HS-5 (cell line): ENCODE measurements around the gene GON4L.
"Not testable (repeated sequence)": the region's sequence is repeated elsewhere in the genome, so short reads cannot be mapped to it uniquely, and the experiment has no call there.

Source experiments
- DNase-seq: peaks from one replicate; pipeline ENCODE4 v3.0.0-alpha.2; 2012; ENCODE audit warnings: low read depth

GON4L gene

DNA sequence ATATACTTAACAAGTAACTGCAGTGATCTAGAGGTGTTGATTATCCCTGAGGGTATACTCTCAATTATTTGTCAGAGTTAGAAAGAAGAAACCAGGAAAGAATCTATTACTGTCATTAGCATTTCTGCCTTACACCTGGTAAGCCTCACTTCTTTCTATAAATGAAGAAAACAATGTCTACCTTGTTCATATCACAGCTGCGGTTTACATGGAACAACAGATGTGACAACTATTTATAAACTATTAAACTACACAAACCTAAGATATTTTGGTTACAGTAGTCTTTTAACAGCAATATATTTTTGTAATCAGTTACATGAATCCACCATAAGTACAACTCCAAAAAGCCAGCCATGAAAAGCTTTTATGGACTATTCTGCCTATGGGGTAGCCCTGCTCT lies 40.7 kb downstream of the GON4L start:
- no peak for DNase-seq

DNA sequence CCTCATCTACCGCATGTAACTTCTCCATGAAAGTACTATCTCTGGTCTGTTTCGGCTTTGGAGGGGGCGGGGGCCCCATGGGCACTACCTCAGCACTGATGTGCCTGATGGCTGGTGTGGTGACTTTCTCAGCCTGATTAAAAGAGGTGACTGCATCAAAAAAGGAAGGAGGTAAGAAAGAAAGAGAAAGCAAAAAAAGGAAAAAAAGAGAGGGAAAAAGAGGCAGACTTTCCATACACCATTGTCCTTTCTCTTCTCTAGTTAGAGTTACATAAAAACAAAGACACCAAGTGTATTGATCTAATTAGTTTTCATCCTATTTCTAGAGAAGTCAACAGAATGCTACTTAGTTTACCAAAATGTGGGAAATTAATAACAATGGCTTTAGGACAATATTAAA lies 43.3 kb downstream of the GON4L start:
- no peak for DNase-seq

DNA sequence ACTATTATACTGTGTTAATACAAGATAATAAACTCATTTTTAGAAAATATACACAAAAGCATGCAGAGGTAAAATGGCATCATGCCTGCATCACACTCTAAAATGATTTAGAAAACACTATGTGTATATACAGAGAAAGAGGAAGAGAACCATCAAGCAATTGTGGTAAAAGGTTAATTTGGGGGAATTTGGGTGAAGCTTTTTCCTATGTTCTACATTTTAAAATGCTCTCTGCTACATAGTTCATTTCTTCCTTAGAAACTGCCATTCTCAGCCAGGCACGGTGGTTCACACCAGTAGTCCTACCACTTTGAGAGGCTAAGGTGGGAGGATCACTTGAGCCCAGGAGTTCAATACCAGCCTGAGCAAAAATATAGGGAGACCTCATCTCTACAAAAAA lies 44.1 kb downstream of the GON4L start:
- no peak for DNase-seq

DNA sequence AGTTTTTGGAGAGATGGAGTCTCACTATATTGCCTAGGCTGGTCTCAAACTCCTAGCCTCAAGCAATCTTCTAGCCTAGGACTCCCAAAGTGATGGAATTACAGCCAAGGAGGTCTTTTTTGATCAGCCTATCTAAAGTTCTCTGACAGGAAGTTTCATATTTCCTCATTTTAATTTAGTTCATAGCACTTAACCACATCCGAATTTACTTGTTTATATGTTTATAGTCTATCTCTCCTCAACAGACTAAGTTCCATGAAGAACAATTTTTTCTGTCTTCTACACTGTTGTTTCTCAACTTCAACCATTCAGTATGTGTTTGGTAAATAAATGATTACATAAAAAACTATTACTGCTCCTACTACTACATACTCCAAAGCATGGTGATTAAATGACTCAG lies 47.9 kb downstream of the GON4L start:
- DNase-seq = no peak

DNA sequence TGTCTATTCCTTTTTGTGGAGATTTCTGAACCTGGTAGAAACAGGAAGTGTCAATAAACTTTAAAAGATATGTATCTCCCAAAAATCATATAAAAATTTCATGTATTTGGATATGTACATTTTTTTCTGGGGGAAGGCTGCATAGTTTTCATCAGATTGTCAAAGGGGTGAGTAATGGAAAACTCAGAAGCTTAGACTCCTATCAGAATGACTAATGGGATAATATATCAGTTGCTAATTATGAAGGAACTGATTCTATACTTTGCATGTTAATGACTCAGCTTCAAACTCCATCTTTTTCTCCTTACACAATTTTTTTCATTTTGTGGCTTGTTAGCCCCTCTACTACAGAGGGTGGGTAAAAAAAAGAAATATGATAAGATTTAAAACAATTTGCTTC lies 55.9 kb downstream of the GON4L start:
- DNase-seq = peak; percentile 69

DNA sequence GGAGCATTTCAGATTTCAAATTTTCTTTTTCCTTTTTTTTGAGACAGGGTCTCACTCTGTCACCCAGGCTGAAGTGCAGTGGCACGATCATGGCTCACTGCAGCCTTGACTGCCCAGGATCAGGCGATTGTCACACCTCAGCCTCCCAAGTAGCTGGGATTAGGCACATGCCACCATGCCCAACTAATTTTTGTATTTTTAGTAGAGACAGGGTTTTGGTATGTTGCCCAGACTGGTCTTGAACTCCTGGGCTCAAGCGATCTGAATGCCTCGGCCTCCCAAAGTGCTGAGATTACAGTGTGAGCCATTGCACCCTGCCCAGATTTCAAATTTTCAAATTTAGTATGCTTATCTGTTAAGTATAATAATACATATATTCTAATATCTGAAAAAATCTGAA lies 61.4 kb downstream of the GON4L start:
- DNase-seq = not testable (repeated sequence)

DNA sequence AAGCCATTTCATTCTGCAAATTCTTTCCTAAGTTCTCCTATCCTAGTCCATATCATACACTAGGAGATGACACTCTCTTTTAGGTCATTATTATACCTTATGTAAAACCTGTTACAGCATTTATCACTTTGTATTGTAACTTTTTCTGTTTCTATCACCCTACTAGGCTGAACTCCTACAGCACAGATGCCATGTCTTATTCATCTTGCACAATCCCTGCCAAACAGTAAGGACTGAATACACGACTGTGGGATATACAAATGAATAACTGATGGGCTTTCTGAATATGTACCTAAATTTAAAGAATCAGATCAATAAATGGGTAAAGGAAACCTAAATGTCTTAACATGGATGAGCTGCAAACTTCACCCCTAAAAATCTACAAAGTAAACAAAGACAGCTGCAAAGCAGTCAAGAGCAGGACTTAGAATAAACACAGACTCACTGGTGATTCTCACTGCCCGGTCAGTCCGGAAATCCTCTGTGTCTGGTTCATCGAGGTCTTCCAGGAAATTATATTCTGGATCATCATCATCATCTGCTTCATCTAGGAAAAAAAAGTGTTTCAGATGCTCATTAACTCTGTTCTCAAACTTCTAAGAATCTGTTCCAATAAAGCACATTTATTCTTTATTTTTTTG lies 62.3 kb downstream of the GON4L start:
- DNase-seq = no peak

DNA sequence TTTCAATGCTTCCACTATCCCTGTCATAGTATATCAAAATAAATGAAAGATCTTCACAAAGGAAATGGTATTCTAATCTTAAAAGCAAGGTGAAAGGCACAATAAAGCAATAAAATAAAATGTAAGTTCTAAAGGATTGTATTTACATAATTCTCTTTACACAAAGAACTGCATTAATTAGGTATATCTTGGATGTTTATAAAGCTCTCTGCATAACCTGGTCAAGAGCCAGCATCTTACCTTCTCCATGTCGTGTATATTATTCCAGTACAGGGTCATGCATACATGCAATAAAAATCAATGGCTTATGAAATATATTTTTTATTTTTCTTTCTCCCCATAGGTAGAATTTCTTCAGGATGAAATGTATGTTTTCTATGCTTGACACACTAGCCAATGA lies 63.8 kb downstream of the GON4L start:
- DNase-seq = no peak

DNA sequence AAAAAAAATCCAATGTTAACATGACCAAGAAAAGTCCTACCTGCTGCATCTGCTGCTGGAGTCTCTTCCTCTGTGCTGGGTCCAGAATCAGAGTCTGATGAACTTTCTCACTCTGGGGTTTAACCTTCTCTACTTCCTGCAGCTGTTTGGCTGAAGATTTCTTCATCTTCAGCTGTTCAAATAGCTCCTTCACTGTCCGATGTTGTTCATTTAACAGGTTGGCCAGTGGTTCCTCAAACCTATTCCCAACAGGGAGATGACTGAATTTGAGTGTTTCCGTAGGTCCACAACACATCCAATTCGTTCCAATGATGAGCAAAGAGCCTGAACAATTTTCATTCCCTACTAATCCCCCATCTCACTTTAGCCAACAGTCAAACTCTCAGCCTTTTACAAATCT lies 79.4 kb downstream of the GON4L start:
- no peak for DNase-seq

DNA sequence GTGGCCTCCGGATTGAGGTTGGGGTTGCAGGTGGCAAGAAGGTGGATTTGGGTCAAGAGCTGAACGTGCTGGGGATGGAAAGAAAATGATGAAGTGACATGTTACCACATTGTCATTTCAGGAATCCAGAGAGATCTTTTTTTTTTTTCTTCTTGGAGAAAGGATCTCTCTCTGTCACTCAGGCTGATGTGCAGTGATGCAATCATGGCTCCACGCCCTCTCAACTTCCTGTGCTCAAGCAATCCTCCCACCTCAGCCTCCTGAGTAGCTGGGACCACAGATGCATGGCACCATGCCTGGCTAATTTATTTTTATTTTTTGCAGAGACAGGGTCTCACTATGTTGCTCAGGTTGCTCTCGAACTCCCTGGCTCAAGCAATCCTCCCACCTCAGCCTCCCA lies 80.6 kb downstream of the GON4L start:
- DNase-seq = no peak

DNA sequence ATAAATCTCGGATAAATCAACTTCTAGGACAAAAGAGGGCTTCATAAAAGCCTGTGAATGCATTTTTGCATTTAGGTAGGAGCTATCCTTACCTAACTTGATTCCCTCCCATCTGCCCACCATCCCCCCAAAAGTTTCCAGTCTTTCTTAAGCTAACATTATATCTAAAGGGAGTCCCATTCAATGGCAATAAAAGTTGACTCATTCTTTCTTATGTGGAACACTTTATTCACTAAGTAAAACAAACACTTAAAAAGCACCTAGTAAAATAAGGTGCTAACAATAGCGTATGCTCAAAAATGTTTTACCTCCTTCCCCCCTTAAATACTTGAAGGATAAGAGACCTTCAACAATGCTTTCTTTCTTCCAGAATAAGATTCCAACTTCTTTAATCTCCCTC lies 83.8 kb downstream of the GON4L start:
- no peak for DNase-seq

DNA sequence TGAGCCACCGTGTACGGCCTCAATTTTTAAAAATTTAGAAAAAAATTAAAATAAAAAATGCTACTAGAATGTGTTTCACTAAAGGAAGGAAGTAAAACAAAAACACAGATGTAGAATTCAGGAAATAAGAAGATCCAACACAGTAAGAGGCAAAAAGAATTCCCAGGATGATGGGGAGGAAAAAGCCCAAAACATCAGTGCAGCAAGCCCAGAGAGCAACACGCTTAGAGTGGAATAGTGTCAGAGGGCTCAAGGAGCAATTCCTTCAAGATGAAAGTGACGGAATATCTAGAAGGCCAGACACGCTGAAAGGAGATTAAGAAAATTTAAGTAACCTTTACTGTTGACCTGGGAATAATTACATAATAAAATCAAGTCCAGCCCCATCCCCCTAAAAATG lies 87.8 kb downstream of the GON4L start:
- no peak for DNase-seq

DNA sequence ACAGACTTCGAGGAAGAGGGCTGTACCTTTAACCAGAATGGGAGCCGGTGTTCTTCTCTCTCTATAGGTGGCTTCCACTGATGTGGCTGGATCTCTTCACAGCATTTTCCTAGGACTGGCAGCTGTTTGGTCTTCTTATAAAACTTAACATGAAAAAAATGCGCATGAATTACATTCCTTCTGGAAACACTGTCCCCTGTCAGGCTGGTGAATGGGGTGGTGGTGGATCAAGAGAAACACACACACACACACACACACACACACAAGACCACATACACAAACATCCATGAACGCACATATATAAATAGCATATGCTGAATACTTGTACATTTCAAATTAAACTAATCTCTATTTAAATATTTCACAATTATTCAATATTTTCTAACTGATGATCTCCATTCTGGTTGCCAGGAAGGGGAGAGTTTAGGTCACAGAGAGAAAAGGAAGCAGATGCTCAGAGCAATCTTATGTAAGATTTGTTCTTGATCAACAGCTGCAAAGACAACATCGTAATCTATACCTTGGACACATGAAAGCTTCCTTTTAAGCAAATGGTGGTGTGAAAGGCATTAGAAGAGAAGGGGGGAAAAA lies 89.5 kb downstream of the GON4L start:
- not testable (repeated sequence) for DNase-seq

DNA sequence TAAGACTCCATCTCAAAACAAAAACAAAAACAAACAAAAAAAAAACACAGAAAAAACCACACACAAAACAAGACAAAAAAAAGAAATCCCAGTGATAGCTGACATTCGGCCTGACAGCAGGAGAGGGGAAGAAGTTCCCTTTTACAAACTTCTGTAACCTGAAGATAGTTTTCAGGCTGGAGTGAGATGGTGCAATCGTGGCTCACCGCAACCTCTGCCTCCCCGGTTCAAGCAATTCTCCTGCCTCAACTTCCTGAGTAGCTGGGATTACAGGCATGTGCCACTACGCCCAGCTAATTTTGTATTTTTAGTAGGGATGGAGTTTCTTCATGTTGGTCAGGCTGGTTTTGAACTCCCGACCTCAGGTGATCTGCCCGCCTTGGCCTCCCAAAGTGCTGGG lies 93.0 kb downstream of the GON4L start:
- DNase-seq = not testable (repeated sequence)

DNA sequence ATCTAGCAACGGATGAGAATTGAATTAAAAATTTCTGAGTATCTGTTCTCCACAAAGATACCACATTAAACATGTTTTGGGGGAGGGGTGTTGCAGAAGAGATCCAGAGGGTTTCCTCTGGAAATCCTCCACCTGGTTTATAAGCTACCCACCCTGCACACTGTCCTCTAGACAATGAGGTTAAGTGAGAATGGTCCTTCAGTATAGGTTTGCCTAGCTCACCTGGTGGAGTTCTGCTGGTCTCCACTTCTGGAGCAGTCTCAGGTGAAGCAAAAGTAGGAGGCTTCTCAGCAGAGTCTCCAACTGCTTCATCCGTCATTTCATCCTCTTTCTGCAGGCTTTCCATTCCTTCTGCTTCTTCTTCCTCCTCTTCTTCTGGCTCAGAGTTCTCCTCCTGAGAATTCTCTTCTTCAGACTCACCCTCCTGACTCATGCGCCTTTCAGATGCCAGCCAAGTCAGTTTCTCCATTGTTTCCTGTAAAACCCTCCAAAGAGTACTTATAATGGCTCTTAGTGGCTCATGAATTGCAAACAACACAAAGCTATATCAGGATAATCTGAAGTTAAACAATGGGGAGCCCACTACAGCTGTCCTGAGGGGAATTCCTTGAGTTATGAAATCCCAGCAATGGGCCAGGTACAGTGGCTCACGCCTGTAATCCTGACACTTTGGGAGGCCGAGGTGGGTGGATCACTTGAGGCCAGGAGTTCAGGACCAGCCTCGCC lies 93.8 kb downstream of the GON4L start:
- peak; percentile 89 for DNase-seq

DNA sequence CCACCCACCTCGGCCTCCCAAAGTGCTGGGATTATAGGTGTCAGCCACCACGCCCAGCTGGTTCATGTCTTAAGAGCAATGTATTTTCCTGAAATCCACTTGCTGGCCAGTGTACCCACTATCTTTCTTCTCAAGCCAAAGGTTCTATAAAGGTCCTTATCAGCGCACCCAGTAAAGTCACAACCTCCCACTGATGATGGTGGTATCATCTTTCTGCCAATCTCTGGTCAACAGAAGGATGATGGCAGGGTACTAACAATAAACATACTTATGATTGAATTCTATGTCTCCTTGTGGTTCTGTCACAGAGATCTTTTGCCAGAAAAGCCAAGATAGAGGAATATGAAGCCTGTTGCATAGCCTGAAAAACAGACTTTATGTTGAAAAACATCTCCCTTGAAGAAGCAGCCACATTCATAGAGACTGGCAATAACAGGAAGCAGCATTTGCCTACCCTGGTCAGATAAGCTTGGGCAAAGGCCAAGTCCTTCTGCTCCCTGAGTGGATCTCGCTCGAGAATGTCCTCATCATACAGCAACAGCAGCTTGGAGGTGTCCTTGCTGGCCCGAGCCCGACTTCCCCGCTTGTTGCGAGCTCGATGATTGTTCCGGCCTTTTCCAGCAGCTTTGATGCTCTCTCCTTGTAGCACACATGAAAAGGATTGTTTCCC lies 95.1 kb downstream of the GON4L start:
- DNase-seq = no peak

DNA sequence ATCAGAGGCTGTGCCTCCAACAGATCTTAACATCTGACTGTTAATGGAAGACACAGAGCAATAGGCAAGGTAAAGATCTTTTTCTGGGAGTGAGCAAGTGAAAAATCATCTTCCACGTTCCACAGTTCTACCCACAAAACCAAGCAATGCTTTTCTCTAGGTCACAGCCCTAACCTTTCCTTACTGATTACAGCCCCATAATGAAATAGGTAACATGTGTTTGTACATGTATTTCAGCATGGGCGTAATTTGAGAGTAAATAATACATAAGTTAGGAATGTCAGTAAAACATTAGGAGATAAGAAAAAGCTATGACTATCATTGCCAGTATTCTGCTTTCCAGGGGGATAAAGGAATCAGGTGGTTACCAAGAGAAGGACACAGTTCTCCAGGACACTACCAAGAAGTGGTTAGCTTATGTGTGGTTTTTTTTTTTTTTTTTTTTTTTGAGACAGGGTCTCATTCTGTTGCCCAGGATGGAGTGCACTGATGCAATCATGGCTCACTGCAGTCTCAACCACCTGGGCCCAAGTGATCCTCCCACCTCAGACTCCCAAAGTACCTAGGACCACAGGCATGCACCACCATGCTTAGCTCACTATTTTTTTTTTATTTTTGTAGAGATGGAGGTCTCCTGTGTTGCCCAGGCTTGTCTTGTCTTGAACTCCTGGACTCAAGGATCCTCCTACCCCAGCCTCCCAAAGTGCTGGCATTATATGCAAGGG lies 96.1 kb downstream of the GON4L start:
- DNase-seq = no peak

DNA sequence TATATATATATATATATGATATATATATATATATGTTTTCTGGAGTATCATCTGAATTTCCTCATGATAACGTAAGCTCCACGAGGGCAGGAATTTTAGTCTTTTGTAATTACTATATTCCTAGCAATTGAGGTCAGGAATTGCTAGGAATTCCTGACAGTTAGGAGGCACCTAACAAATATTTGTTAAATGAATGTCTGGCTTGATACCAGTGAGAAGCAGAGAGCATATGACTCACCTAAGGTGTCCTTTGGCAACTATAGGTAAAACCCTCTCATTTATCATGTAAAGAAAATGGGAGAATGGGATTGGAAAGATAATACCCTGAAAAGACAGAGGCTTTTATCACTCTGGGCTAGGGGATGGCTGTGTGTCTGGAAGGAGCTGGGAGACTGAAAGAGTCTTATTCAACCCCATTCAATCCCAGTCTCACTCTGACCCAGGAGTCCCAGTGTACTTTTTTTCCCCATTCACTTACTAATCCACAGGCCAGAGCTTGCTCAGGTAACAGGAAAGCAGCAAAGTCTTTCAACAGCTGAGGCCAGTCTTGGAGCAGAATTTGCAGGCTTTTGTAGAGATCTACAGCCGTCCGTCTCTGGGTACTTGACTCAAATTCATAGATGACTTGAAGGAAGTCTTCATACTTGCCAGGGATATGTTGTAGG lies 96.9 kb downstream of the GON4L start:
- DNase-seq = no peak

DNA sequence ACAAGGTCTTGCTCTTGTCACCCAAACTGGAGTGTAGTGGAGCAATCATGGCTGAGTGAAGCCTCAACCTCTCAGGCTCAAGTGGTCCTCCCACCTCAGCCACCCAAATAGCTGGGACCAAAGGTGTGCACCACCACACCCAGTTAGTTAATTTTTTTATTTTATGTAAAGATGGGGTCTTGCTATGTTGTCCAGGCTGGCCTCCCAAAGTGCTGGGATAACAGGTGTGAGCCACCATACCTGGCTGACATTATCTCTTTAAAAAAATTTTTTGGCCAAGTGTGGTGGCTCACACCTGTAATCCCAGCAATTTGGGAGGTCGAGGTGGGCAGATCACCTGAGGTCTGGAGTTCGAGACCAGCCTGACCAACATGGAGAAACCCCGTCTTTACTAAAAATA lies 98.0 kb downstream of the GON4L start:
- DNase-seq = not testable (repeated sequence)

DNA sequence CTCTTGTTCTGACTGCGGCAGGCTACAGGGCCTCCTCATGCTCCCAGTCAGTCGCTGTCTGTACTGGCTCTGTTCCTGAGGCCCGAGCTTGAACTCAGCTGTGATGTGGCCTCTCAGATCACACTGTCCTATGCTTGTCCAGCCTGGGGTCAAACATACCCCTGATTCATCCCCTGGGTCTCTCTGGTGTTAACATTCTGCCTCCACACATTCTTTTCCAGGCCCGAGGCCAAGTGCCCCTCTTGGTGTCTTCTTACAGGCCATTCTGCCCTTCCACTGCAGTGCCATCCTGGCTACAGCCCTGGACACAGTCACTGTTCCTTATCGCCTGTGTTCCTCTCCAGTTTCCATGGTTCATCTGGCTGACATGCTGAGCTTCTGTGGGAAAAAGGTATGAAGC lies 108.9 kb downstream of the GON4L start:
- DNase-seq = not testable (repeated sequence)

DNA sequence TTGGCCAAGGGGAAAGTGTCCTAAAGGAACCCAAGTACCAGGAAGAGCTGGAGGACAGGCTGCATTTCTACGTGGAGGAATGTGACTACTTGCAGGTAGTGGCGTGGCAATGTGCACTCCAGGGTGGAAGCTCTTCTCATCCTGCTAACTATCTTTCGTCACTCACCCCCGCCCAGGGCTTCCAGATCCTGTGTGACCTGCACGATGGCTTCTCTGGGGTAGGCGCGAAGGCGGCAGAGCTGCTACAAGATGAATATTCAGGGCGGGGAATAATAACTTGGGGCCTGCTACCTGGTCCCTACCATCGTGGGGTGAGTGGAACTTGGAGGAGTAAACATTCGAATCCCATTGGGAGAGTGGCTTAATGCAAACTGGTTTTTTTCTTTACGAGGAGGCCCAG lies 109.4 kb downstream of the GON4L start:
- not testable (repeated sequence) for DNase-seq
